ENCODE data around the gene CWC15.
"Not testable (repeated sequence)": the region's sequence is repeated elsewhere in the genome, so short reads cannot be mapped to it uniquely, and the experiment has no call there.

CWC15 gene

GRCh38 chr11:94933223-94934130, 39.9 kb downstream of the CWC15 start:
- H3K27ac Mint-ChIP-seq, result no peak overlapping the region
- H3K4me1 Mint-ChIP-seq, result no peaks in the 10 kb centered on the region
- H3K27me3 Mint-ChIP-seq, result peaks cover 18% of the 10 kb centered on the region
- H3K4me3 Mint-ChIP-seq, result no peak overlapping the region
- H3K9me3 Mint-ChIP-seq, result no peaks in the 10 kb centered on the region
- no peaks in the 10 kb centered on the region for H3K36me3 Mint-ChIP-seq
- no peak for ATAC-seq

GRCh38 chr11:94932503-94932902, 40.9 kb downstream of the CWC15 start:
- Mint-ChIP-seq H3K36me3 (no peaks in the 10 kb centered on the region), H3K27me3 (peaks cover 22% of the 10 kb centered on the region), H3K9me3 (no peaks in the 10 kb centered on the region), H3K4me3 (no peak overlapping the region), H3K4me1 (no peaks in the 10 kb centered on the region), H3K27ac (no peak overlapping the region)
- ATAC-seq, result no peak

- not testable (repeated sequence) for H3K4me3 Mint-ChIP-seq, ATAC-seq, H3K9me3 Mint-ChIP-seq, H3K4me1 Mint-ChIP-seq, H3K27ac Mint-ChIP-seq, H3K36me3 Mint-ChIP-seq
- H3K27me3 Mint-ChIP-seq, result peaks cover 22% of the 10 kb centered on the region
Measured at GRCh38 chr11:94932072-94932471, 41.3 kb downstream of the CWC15 start.

GRCh38 chr11:94928117-94928990, 45.0 kb downstream of the CWC15 start:
- Mint-ChIP-seq H3K27me3 (peaks cover 22% of the 10 kb centered on the region), H3K4me3 (no peak overlapping the region), H3K9me3 (no peaks in the 10 kb centered on the region), H3K27ac (no peak overlapping the region), H3K4me1 (no peaks in the 10 kb centered on the region), H3K36me3 (no peaks in the 10 kb centered on the region)
- ATAC-seq, result no peak

- Mint-ChIP-seq H3K4me1 (no peaks in the 10 kb centered on the region), H3K9me3 (no peaks in the 10 kb centered on the region), H3K27ac (no peak overlapping the region), H3K27me3 (peaks cover 22% of the 10 kb centered on the region), H3K36me3 (no peaks in the 10 kb centered on the region), H3K4me3 (no peak overlapping the region)
- no peak for ATAC-seq
Measured at GRCh38 chr11:94926698-94927237, 46.6 kb downstream of the CWC15 start.

GRCh38 chr11:94926271-94926625, 47.1 kb downstream of the CWC15 start:
- H3K4me1 Mint-ChIP-seq, result no peaks in the 10 kb centered on the region
- no peaks in the 10 kb centered on the region for H3K9me3 Mint-ChIP-seq
- H3K36me3 Mint-ChIP-seq, result no peaks in the 10 kb centered on the region
- peaks cover 22% of the 10 kb centered on the region for H3K27me3 Mint-ChIP-seq
- H3K27ac Mint-ChIP-seq, result no peak overlapping the region
- no peak for ATAC-seq
- no peak overlapping the region for H3K4me3 Mint-ChIP-seq

GRCh38 chr11:94925422-94926270, 47.7 kb downstream of the CWC15 start:
- no peak overlapping the region for H3K27ac Mint-ChIP-seq
- no peaks in the 10 kb centered on the region for H3K9me3 Mint-ChIP-seq
- no peak overlapping the region for H3K4me3 Mint-ChIP-seq
- no peaks in the 10 kb centered on the region for H3K36me3 Mint-ChIP-seq
- H3K27me3 Mint-ChIP-seq, result peaks cover 22% of the 10 kb centered on the region
- no peaks in the 10 kb centered on the region for H3K4me1 Mint-ChIP-seq
- no peak for ATAC-seq

- no peaks in the 10 kb centered on the region for H3K9me3 Mint-ChIP-seq
- H3K4me1 Mint-ChIP-seq, result no peaks in the 10 kb centered on the region
- peaks cover 16% of the 10 kb centered on the region for H3K27me3 Mint-ChIP-seq
- ATAC-seq, result no peak
- no peak overlapping the region for H3K27ac Mint-ChIP-seq
- no peak overlapping the region for H3K4me3 Mint-ChIP-seq
- H3K36me3 Mint-ChIP-seq, result no peaks in the 10 kb centered on the region
Measured at GRCh38 chr11:94924612-94925011, 48.7 kb downstream of the CWC15 start.

- H3K36me3 Mint-ChIP-seq, result no peaks in the 10 kb centered on the region
- H3K4me3 Mint-ChIP-seq, result no peak overlapping the region
- peaks cover 12% of the 10 kb centered on the region for H3K27me3 Mint-ChIP-seq
- no peak overlapping the region for H3K27ac Mint-ChIP-seq
- no peaks in the 10 kb centered on the region for H3K4me1 Mint-ChIP-seq
- ATAC-seq, result no peak
- no peaks in the 10 kb centered on the region for H3K9me3 Mint-ChIP-seq
Measured at GRCh38 chr11:94924171-94924572, 49.2 kb downstream of the CWC15 start.

- Mint-ChIP-seq H3K4me1 (no peaks in the 10 kb centered on the region), H3K9me3 (no peaks in the 10 kb centered on the region), H3K27ac (no peak overlapping the region), H3K36me3 (no peaks in the 10 kb centered on the region), H3K27me3 (peaks cover 7% of the 10 kb centered on the region), H3K4me3 (no peak overlapping the region)
- peak; percentile 9 for ATAC-seq
Measured at GRCh38 chr11:94923004-94923334, 50.4 kb downstream of the CWC15 start.

- H3K36me3 Mint-ChIP-seq, result no peaks in the 10 kb centered on the region
- H3K4me3 Mint-ChIP-seq, result no peak overlapping the region
- H3K9me3 Mint-ChIP-seq, result no peaks in the 10 kb centered on the region
- H3K27ac Mint-ChIP-seq, result no peak overlapping the region
- ATAC-seq, result peak; percentile 58
- H3K4me1 Mint-ChIP-seq, result no peaks in the 10 kb centered on the region
- H3K27me3 Mint-ChIP-seq, result peaks cover 7% of the 10 kb centered on the region
Measured at GRCh38 chr11:94922321-94923003, 50.9 kb downstream of the CWC15 start.

GRCh38 chr11:94920311-94920710, 53.0 kb downstream of the CWC15 start:
- Mint-ChIP-seq H3K4me3 (no peak overlapping the region), H3K9me3 (no peaks in the 10 kb centered on the region), H3K27ac (no peak overlapping the region), H3K4me1 (no peaks in the 10 kb centered on the region), H3K27me3 (peaks cover 7% of the 10 kb centered on the region), H3K36me3 (no peaks in the 10 kb centered on the region)
- no peak for ATAC-seq

- not testable (repeated sequence) for H3K27ac Mint-ChIP-seq, ATAC-seq, H3K4me3 Mint-ChIP-seq, H3K4me1 Mint-ChIP-seq, H3K9me3 Mint-ChIP-seq, H3K36me3 Mint-ChIP-seq, H3K27me3 Mint-ChIP-seq
Measured at GRCh38 chr11:94913718-94914394, 59.5 kb downstream of the CWC15 start.

GRCh38 chr11:94912806-94913205, 60.5 kb downstream of the CWC15 start:
- Mint-ChIP-seq H3K36me3 (no peaks in the 10 kb centered on the region), H3K4me1 (no peaks in the 10 kb centered on the region), H3K4me3 (no peak overlapping the region), H3K27me3 (no peaks in the 10 kb centered on the region), H3K27ac (no peak overlapping the region), H3K9me3 (no peaks in the 10 kb centered on the region)
- ATAC-seq, result no peak
